Tibial nerve (tissue), 4 donors: ENCODE measurements around the gene CIAPIN1.

ENCODE experiments used
- CTCF ChIP-seq, 5 experiments: fragments of 200-600 bp in 3 of 5; fragments of 450-650 bp in 2 of 5; sonication (generic) in 3 of 5; IDR thresholded peaks; one replicate each; pipeline ENCODE4 v1.5.1; 2016 to 2019; ENCODE audit warnings: antibody characterized with exemption in 5 of 5, mild to moderate bottlenecking in 3 of 5, moderate library complexity in 2 of 5
- EP300 ChIP-seq, 2 donors: sonication (generic); formaldehyde crosslinking; IDR thresholded peaks; one replicate each; pipeline ENCODE4 v1.6.1; 2017; ENCODE audit warnings: antibody characterized with exemption in 2 of 2, mild to moderate bottlenecking in 1 of 2
- POLR2A ChIP-seq, 2 donors: fragments of 450-650 bp; IDR thresholded peaks; one replicate each; pipeline ENCODE4 v1.6.1; 2017; ENCODE audit warnings: antibody characterized with exemption in 2 of 2, mild to moderate bottlenecking in 2 of 2, moderate library complexity in 2 of 2

DNA sequence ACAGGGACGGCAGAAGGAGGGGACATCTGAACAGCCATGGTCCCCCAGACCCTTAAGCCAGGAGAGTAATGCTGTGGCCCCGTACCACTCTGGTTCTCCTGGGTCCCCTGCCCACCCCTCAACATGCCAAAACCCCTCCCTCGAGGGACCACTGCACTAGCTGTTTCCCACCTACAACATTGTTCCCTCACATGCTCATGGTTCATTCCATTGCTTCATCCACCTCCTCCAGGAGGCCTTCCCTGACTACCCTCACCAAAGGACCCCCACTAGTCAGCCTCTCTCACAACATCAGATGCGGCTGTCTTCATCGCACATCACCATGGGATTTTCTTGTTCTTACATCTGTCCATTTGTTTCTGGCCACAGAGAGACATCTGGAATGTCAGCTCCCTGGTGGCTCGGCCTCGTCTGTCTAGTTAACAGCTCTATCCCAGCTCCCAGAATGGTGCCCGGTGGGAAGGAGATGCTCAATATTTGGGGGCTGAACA is 37.4 kb upstream of the CIAPIN1 start:
- TF ChIP-seq POLR2A (IDR thresholded peaks at IDR 0.05) (no peak), EP300 (IDR thresholded peaks at IDR 0.05) (no peak), CTCF (IDR thresholded peaks at IDR 0.05) (no peak)
